SK-N-SH treated with all-trans-retinoic acid at 6 μM for 48 hours (cell line): Measurements from ENCODE around the gene NCAM1.

ENCODE experiments used
- ATAC-seq: fragments of 200-7000 bp; cut with Tn5 transposase; 3 replicates; pipeline ENCODE4 v1.9.1; 2020; ENCODE audit warnings: mild to moderate bottlenecking, moderate library complexity
- BACH2 ChIP-seq: fragments of 250-450 bp; sonication (Bioruptor Pico); IDR thresholded peaks from 2 replicates; pipeline ENCODE4 v1.9.0; 2021; ENCODE audit warnings: mild to moderate bottlenecking, borderline replicate concordance
- CSDC2 ChIP-seq: fragments of 250-450 bp; sonication (Bioruptor Pico); IDR thresholded peaks from 2 replicates; pipeline ENCODE4 v1.5.0; 2020; ENCODE audit warnings: mild to moderate bottlenecking, moderate library complexity
- CSRNP3 ChIP-seq: fragments of 250-450 bp; sonication (Bioruptor Pico); IDR thresholded peaks from 2 replicates; pipeline ENCODE4 v1.5.1; 2021; ENCODE audit warnings: mild to moderate bottlenecking, moderate library complexity
- ESRRG ChIP-seq: fragments of 250-450 bp; sonication (Bioruptor Pico); IDR thresholded peaks from 2 replicates; pipeline ENCODE4 v1.6.1; 2021; ENCODE audit warnings: mild to moderate bottlenecking
- GLIS3 ChIP-seq: fragments of 250-450 bp; sonication (Bioruptor Pico); IDR thresholded peaks from 2 replicates; pipeline ENCODE4 v1.5.0; 2020; ENCODE audit warnings: mild to moderate bottlenecking, moderate library complexity
- ISL1 ChIP-seq: fragments of 250-450 bp; sonication (Bioruptor Pico); IDR thresholded peaks from 2 replicates; pipeline ENCODE4 v2.1.2; 2022; ENCODE audit warnings: mild to moderate bottlenecking, moderate library complexity
- OSR1 ChIP-seq: fragments of 250-450 bp; sonication (Bioruptor Pico); IDR thresholded peaks from 2 replicates; pipeline ENCODE4 v1.8.0; 2022; ENCODE audit warnings: moderate library complexity, mild to moderate bottlenecking, inconsistent platforms
- PPARA ChIP-seq: fragments of 250-450 bp; sonication (Bioruptor Pico); IDR thresholded peaks from 2 replicates; pipeline ENCODE4 v1.5.0; 2020; ENCODE audit warnings: mild to moderate bottlenecking, borderline replicate concordance
- RARB ChIP-seq: fragments of 250-450 bp; sonication (Bioruptor Pico); IDR thresholded peaks from 2 replicates; pipeline ENCODE4 v1.8.0; 2021; ENCODE audit warnings: mild to moderate bottlenecking, moderate library complexity
- SNAI2 ChIP-seq: fragments of 250-450 bp; sonication (Bioruptor Pico); IDR thresholded peaks from 2 replicates; pipeline ENCODE4 v1.5.0; 2020; ENCODE audit warnings: mild to moderate bottlenecking, moderate library complexity
- TCF4 ChIP-seq: fragments of 250-450 bp; sonication (Bioruptor Pico); IDR thresholded peaks from 2 replicates; pipeline ENCODE4 v1.8.0; 2021; ENCODE audit warnings: mild to moderate bottlenecking, moderate library complexity, borderline replicate concordance
- TOX ChIP-seq: fragments of 250-450 bp; sonication (Bioruptor Pico); IDR thresholded peaks from 2 replicates; pipeline ENCODE4 v1.8.0; 2021; ENCODE audit warnings: mild to moderate bottlenecking, moderate library complexity, borderline replicate concordance
- TSHZ2 ChIP-seq: fragments of 250-450 bp; sonication (Bioruptor Pico); IDR thresholded peaks from 2 replicates; pipeline ENCODE4 v1.5.0; 2020; ENCODE audit warnings: mild to moderate bottlenecking, moderate library complexity
- ZC3H10 ChIP-seq: fragments of 250-450 bp; sonication (Bioruptor Pico); IDR thresholded peaks from 2 replicates; pipeline ENCODE4 v1.5.1; 2021; ENCODE audit warnings: mild to moderate bottlenecking, moderate library complexity
- ZFP3 ChIP-seq: fragments of 250-450 bp; sonication (Bioruptor Pico); IDR thresholded peaks from 2 replicates; pipeline ENCODE4 v1.5.0; 2020; ENCODE audit warnings: mild to moderate bottlenecking, moderate library complexity
- ZFP30 ChIP-seq: fragments of 450-650 bp; formaldehyde crosslinking; IDR thresholded peaks from 2 replicates; pipeline ENCODE4 v1.5.0; 2022; ENCODE audit warnings: mild to moderate bottlenecking, moderate library complexity
- ZNF565 ChIP-seq: fragments of 450-650 bp; formaldehyde crosslinking; conservative IDR thresholded peaks from 2 replicates; pipeline ENCODE4 v1.5.0; 2020; ENCODE audit warnings: low read depth, mild to moderate bottlenecking, moderate library complexity
- ZNF70 ChIP-seq: fragments of 450-650 bp; formaldehyde crosslinking; IDR thresholded peaks from 2 replicates; pipeline ENCODE4 v1.5.0; 2020; ENCODE audit warnings: mild to moderate bottlenecking, moderate library complexity
- ZNF8 ChIP-seq: fragments of 450-650 bp; formaldehyde crosslinking; IDR thresholded peaks from 2 replicates; pipeline ENCODE4 v1.5.0; 2020; ENCODE audit warnings: mild to moderate bottlenecking, moderate library complexity
- TF ChIP-seq, protein P1 (sequence below): fragments of 250-450 bp; sonication (Bioruptor Pico); IDR thresholded peaks from 2 replicates; pipeline ENCODE4 v1.8.0; 2020; ENCODE audit warnings: mild to moderate bottlenecking, moderate library complexity, borderline replicate concordance
- TF ChIP-seq, protein P2 (sequence below): fragments of 250-450 bp; sonication (Bioruptor Pico); IDR thresholded peaks from 2 replicates; pipeline ENCODE4 v1.8.0; 2021; ENCODE audit warnings: low read depth, mild to moderate bottlenecking, moderate library complexity, borderline replicate concordance
- TF ChIP-seq, protein P3 (sequence below): fragments of 250-450 bp; sonication (Bioruptor Pico); IDR thresholded peaks from 2 replicates; pipeline ENCODE4 v1.5.1; 2020; ENCODE audit warnings: low read depth, mild to moderate bottlenecking, moderate library complexity

The NCAM1 gene

GRCh38 chr11:112961146-112961668, at the start of gene NCAM1:
TSS of gene NCAM1 (plus strand) at chr11:112961420.
- TF ChIP-seq PPARA (CRISPR knock-in tag) (no peak), TSHZ2 (CRISPR knock-in tag) (peak; percentile 98), CSRNP3 (no peak), ZNF70 (CRISPR knock-in tag) (peak; percentile 1; the same call in 1 of the 2 replicates), TOX (CRISPR knock-in tag) (no peak), RARB (no peak; the same call in 1 of the 2 replicates), SNAI2 (CRISPR knock-in tag) (no peak), GLIS3 (CRISPR knock-in tag) (no peak), BACH2 (CRISPR knock-in tag) (no peak), ZFP30 (CRISPR knock-in tag) (no peak), ESRRG (CRISPR knock-in tag) (0 out of 2 replicates have a peak, but pooled peaks have one; percentile 48), ZFP3 (CRISPR knock-in tag) (0 out of 2 replicates have a peak, but pooled peaks have one; percentile 52), TCF4 (CRISPR knock-in tag) (peak; percentile 50; the same call in 1 of the 2 replicates), ZNF8 (CRISPR knock-in tag) (no peak), ISL1 (peak; percentile 8; the same call in 1 of the 2 replicates)
- TF ChIP-seq, protein P1, sequence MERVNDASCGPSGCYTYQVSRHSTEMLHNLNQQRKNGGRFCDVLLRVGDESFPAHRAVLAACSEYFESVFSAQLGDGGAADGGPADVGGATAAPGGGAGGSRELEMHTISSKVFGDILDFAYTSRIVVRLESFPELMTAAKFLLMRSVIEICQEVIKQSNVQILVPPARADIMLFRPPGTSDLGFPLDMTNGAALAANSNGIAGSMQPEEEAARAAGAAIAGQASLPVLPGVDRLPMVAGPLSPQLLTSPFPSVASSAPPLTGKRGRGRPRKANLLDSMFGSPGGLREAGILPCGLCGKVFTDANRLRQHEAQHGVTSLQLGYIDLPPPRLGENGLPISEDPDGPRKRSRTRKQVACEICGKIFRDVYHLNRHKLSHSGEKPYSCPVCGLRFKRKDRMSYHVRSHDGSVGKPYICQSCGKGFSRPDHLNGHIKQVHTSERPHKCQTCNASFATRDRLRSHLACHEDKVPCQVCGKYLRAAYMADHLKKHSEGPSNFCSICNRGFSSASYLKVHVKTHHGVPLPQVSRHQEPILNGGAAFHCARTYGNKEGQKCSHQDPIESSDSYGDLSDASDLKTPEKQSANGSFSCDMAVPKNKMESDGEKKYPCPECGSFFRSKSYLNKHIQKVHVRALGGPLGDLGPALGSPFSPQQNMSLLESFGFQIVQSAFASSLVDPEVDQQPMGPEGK (CRISPR knock-in tag) = peak; percentile 86
- TF ChIP-seq, protein P2, sequence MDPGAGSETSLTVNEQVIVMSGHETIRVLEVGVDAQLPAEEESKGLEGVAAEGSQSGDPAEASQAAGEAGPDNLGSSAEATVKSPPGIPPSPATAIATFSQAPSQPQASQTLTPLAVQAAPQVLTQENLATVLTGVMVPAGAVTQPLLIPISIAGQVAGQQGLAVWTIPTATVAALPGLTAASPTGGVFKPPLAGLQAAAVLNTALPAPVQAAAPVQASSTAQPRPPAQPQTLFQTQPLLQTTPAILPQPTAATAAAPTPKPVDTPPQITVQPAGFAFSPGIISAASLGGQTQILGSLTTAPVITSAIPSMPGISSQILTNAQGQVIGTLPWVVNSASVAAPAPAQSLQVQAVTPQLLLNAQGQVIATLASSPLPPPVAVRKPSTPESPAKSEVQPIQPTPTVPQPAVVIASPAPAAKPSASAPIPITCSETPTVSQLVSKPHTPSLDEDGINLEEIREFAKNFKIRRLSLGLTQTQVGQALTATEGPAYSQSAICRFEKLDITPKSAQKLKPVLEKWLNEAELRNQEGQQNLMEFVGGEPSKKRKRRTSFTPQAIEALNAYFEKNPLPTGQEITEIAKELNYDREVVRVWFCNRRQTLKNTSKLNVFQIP (CRISPR knock-in tag) = 0 out of 2 replicates have a peak, but pooled peaks have one; percentile 32
- TF ChIP-seq, protein P3, sequence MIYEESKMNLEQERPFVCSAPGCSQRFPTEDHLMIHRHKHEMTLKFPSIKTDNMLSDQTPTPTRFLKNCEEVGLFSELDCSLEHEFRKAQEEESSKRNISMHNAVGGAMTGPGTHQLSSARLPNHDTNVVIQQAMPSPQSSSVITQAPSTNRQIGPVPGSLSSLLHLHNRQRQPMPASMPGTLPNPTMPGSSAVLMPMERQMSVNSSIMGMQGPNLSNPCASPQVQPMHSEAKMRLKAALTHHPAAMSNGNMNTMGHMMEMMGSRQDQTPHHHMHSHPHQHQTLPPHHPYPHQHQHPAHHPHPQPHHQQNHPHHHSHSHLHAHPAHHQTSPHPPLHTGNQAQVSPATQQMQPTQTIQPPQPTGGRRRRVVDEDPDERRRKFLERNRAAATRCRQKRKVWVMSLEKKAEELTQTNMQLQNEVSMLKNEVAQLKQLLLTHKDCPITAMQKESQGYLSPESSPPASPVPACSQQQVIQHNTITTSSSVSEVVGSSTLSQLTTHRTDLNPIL (CRISPR knock-in tag) = no peak
- ATAC-seq = peak; percentile 59

DNA sequence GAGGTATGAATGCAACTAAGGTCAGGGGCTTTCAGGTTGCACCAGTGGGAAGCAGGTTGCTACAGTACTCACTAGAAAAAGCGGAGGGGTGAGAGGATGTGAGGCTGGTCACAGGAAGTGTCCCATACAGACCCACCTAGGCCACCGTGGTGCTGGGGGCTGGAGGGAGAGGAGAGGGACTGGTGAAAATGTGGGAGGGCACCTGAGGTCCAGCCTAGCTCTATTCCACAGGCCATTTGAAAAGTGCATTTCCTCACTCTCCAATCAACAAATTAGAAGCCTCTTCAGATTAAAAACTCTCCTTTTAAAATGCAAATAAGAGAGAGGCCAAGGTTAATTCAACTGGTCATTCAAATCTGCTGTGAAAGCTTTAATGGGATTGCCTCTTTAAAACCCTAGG, 38.6 kb upstream of the NCAM1 start:
- no peak for ATAC-seq
- TF ChIP-seq CSDC2 (CRISPR knock-in tag) (no peak), GLIS3 (CRISPR knock-in tag) (no peak), TSHZ2 (CRISPR knock-in tag) (no peak), ZC3H10 (CRISPR knock-in tag) (no peak), CSRNP3 (no peak), TOX (CRISPR knock-in tag) (no peak), ZNF8 (CRISPR knock-in tag) (no peak), ZFP3 (CRISPR knock-in tag) (no peak), ISL1 (no peak), ZFP30 (CRISPR knock-in tag) (no peak), TCF4 (CRISPR knock-in tag) (no peak), OSR1 (CRISPR knock-in tag) (no peak), ZNF565 (no peak), RARB (no peak)
- TF ChIP-seq, protein P2 (CRISPR knock-in tag) = no peak
